HepG2 (cell line): ENCODE measurements around the gene EEF1AKMT3. TPM values are rescaled to one million over a fixed set of nuclear protein-coding genes. Genes with fewer than 3 reads are reported as not detected.
A peak's percentile ranks its signal among the peaks of the same experiment; 100 is the strongest.

Experiments
- HMG20A ChIP-seq: IDR thresholded peaks from 2 replicates; pipeline ENCODE4 v1.6.1; 2016; ENCODE audit warnings: borderline replicate concordance
- MTA3 ChIP-seq: sonication (generic); formaldehyde crosslinking; IDR thresholded peaks from 2 replicates; pipeline ENCODE4 v1.4.0; 2020; ENCODE audit warnings: missing genetic modification reagents
- SNAPC2 ChIP-seq: sonication (generic); formaldehyde crosslinking; IDR thresholded peaks from 2 replicates; pipeline ENCODE4 v1.8.1; 2022; ENCODE audit warnings: mild to moderate bottlenecking, missing genetic modification reagents
- SP140L ChIP-seq: sonication (generic); formaldehyde crosslinking; IDR thresholded peaks from 2 replicates; pipeline ENCODE4 v1.4.0; 2020; ENCODE audit warnings: missing genetic modification reagents, borderline replicate concordance
- ZNF790 ChIP-seq: sonication (generic); formaldehyde crosslinking; IDR thresholded peaks from 2 replicates; pipeline ENCODE4 v1.8.0; 2022; ENCODE audit warnings: missing genetic modification reagents, mild to moderate bottlenecking, borderline replicate concordance
- polyA plus RNA-seq, 8 experiments: library from polyadenylated mRNA; depleted of rRNA in 3 of 8; stranded (reverse) in 7 of 8; unstranded in 1 of 8; fragments of >200 nt; fragmentation: Illumina TruSeq in 4 of 8; extraction: Trizol in 4 of 8; gene quantifications; 2 replicates each; pipeline versions ENCODE4 v1.2.1 to v1.2.3, GENCODE V29; 2011 to 2016; ENCODE audit warnings: low read depth in 4 of 8, missing spikeins in 1 of 8, mixed read lengths in 1 of 8; ENCODE audit not compliant: insufficient read depth in 1 of 8
- total RNA-seq, 5 experiments: library from RNA; depleted of rRNA; stranded (reverse); fragments of >200 nt; fragmentation: Illumina TruSeq; extraction: Trizol; gene quantifications; 2 replicates each; pipeline ENCODE4 v1.2.3, GENCODE V29; 2016; ENCODE audit warnings: low read depth in 1 of 5
- TF ChIP-seq, protein P1 (sequence below): sonication (generic); formaldehyde crosslinking; IDR thresholded peaks from 2 replicates; pipeline ENCODE4 v1.5.1; 2020; ENCODE audit warnings: mild to moderate bottlenecking, moderate library complexity, missing genetic modification reagents
- TF ChIP-seq, protein P2 (sequence below): sonication (generic); formaldehyde crosslinking; IDR thresholded peaks from 2 replicates; pipeline ENCODE4 v1.5.1; 2020; ENCODE audit warnings: missing genetic modification reagents, mild to moderate bottlenecking, borderline replicate concordance
- TF ChIP-seq, protein P3 (sequence below): sonication (generic); formaldehyde crosslinking; conservative IDR thresholded peaks from 2 replicates; pipeline ENCODE4 v1.8.0; 2022; ENCODE audit warnings: low read depth, missing genetic modification reagents
- TF ChIP-seq, protein P4 (sequence below): sonication (generic); formaldehyde crosslinking; IDR thresholded peaks from 2 replicates; pipeline ENCODE4 v1.4.0; 2020; ENCODE audit warnings: mild to moderate bottlenecking, missing genetic modification reagents
- TF ChIP-seq, protein P5 (sequence below): sonication (generic); formaldehyde crosslinking; IDR thresholded peaks from 2 replicates; pipeline ENCODE4 v1.4.0; 2020; ENCODE audit warnings: missing genetic modification reagents
- TF ChIP-seq, protein P6 (sequence below): IDR thresholded peaks from 2 replicates; pipeline ENCODE4 v1.6.1; 2016; ENCODE audit warnings: mild to moderate bottlenecking

The EEF1AKMT3 gene
- total and polyA plus RNA-seq, 2 of the 13 experiments (the other 11 are each of a cell fraction or from before 2014, with no cell fraction given): 4.7 to 11.4 TPM

DNA sequence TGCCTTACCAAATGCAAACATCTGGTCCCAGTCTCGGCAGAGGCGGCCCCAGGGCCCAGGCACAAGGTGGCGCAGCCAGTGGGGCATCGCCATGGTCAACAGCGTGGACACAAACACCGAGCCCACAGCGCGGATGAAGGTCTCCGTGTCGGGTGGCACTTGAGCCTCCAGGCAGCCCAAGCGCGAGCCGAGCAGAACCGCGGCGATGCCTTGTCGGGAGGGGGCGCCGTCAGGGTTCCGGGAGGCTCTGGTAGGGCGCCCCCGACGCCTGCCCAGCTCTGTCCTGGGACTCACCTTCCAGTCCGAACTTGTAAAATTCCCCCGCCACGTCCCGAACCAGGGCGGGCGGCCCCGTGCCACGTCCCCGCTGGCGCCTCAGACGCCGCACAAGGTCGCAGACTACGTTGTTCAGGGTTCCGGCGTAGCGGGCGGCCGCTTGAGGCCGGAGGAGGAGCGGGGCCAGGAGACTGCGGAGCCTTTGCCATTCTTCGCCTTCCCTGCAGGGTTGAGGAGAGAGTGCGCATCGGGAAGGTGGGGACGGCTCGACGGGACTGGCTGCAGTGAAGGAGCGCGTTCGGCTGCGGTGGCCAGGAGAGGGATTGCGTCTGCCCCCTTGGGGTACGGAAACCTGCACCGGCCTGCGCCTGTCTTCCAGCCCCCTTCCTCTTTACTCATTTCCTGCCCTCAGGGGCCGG is 7.3 kb upstream of the EEF1AKMT3 start (continued):
- TF ChIP-seq, protein P1, sequence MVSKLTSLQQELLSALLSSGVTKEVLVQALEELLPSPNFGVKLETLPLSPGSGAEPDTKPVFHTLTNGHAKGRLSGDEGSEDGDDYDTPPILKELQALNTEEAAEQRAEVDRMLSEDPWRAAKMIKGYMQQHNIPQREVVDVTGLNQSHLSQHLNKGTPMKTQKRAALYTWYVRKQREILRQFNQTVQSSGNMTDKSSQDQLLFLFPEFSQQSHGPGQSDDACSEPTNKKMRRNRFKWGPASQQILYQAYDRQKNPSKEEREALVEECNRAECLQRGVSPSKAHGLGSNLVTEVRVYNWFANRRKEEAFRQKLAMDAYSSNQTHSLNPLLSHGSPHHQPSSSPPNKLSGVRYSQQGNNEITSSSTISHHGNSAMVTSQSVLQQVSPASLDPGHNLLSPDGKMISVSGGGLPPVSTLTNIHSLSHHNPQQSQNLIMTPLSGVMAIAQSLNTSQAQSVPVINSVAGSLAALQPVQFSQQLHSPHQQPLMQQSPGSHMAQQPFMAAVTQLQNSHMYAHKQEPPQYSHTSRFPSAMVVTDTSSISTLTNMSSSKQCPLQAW (CRISPR knock-in tag): peak; percentile 77
- TF ChIP-seq, protein P2, sequence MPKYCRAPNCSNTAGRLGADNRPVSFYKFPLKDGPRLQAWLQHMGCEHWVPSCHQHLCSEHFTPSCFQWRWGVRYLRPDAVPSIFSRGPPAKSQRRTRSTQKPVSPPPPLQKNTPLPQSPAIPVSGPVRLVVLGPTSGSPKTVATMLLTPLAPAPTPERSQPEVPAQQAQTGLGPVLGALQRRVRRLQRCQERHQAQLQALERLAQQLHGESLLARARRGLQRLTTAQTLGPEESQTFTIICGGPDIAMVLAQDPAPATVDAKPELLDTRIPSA: no peak
- no peak for TF ChIP-seq MTA3 (CRISPR knock-in tag)
- TF ChIP-seq, protein P3, sequence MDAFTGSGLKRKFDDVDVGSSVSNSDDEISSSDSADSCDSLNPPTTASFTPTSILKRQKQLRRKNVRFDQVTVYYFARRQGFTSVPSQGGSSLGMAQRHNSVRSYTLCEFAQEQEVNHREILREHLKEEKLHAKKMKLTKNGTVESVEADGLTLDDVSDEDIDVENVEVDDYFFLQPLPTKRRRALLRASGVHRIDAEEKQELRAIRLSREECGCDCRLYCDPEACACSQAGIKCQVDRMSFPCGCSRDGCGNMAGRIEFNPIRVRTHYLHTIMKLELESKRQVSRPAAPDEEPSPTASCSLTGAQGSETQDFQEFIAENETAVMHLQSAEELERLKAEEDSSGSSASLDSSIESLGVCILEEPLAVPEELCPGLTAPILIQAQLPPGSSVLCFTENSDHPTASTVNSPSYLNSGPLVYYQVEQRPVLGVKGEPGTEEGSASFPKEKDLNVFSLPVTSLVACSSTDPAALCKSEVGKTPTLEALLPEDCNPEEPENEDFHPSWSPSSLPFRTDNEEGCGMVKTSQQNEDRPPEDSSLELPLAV (CRISPR knock-in tag): no peak
- TF ChIP-seq, protein P4, sequence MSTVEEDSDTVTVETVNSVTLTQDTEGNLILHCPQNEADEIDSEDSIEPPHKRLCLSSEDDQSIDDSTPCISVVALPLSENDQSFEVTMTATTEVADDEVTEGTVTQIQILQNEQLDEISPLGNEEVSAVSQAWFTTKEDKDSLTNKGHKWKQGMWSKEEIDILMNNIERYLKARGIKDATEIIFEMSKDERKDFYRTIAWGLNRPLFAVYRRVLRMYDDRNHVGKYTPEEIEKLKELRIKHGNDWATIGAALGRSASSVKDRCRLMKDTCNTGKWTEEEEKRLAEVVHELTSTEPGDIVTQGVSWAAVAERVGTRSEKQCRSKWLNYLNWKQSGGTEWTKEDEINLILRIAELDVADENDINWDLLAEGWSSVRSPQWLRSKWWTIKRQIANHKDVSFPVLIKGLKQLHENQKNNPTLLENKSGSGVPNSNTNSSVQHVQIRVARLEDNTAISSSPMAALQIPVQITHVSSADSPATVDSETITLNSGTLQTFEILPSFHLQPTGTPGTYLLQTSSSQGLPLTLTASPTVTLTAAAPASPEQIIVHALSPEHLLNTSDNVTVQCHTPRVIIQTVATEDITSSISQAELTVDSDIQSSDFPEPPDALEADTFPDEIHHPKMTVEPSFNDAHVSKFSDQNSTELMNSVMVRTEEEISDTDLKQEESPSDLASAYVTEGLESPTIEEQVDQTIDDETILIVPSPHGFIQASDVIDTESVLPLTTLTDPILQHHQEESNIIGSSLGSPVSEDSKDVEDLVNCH (CRISPR knock-in tag): no peak
- no peak for TF ChIP-seq HMG20A (CRISPR knock-in tag)
- TF ChIP-seq, protein P5, sequence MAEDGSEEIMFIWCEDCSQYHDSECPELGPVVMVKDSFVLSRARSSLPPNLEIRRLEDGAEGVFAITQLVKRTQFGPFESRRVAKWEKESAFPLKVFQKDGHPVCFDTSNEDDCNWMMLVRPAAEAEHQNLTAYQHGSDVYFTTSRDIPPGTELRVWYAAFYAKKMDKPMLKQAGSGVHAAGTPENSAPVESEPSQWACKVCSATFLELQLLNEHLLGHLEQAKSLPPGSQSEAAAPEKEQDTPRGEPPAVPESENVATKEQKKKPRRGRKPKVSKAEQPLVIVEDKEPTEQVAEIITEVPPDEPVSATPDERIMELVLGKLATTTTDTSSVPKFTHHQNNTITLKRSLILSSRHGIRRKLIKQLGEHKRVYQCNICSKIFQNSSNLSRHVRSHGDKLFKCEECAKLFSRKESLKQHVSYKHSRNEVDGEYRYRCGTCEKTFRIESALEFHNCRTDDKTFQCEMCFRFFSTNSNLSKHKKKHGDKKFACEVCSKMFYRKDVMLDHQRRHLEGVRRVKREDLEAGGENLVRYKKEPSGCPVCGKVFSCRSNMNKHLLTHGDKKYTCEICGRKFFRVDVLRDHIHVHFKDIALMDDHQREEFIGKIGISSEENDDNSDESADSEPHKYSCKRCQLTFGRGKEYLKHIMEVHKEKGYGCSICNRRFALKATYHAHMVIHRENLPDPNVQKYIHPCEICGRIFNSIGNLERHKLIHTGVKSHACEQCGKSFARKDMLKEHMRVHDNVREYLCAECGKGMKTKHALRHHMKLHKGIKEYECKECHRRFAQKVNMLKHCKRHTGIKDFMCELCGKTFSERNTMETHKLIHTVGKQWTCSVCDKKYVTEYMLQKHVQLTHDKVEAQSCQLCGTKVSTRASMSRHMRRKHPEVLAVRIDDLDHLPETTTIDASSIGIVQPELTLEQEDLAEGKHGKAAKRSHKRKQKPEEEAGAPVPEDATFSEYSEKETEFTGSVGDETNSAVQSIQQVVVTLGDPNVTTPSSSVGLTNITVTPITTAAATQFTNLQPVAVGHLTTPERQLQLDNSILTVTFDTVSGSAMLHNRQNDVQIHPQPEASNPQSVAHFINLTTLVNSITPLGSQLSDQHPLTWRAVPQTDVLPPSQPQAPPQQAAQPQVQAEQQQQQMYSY (CRISPR knock-in tag): no peak; the same call in 1 of the 2 replicates
- TF ChIP-seq, protein P6, sequence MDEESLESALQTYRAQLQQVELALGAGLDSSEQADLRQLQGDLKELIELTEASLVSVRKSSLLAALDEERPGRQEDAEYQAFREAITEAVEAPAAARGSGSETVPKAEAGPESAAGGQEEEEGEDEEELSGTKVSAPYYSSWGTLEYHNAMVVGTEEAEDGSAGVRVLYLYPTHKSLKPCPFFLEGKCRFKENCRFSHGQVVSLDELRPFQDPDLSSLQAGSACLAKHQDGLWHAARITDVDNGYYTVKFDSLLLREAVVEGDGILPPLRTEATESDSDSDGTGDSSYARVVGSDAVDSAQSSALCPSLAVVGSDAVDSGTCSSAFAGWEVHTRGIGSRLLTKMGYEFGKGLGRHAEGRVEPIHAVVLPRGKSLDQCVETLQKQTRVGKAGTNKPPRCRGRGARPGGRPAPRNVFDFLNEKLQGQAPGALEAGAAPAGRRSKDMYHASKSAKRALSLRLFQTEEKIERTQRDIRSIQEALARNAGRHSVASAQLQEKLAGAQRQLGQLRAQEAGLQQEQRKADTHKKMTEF (CRISPR knock-in tag): peak; percentile 33; the same call in 1 of the 2 replicates
- peak; percentile 57; the same call in 1 of the 2 replicates for TF ChIP-seq SNAPC2 (CRISPR knock-in tag)
- TF ChIP-seq ZNF790 (CRISPR knock-in tag): no peak
- TF ChIP-seq SP140L (CRISPR knock-in tag): no peak
